ENCODE measurements around the gene ATP4B.

Gene ATP4B

GRCh38 chr13:113607889-113608635 is 49.9 kb downstream of the ATP4B start:
- no peak for DNase-seq (ENCODE audit: low read depth in 3 of 3)

- DNase-seq (ENCODE audit: low read depth in 3 of 3): no peak
These were observed 50.7 kb downstream of the ATP4B start for GRCh38 chr13:113607056-113607888.

- no peak for DNase-seq (ENCODE audit: low read depth in 3 of 3)
These were observed 52.0 kb downstream of the ATP4B start for GRCh38 chr13:113605866-113606438.

- DNase-seq (ENCODE audit: low read depth in 3 of 3): no peak
These were observed 52.5 kb downstream of the ATP4B start for GRCh38 chr13:113605461-113605860.

GRCh38 chr13:113604186-113604585 is 53.8 kb downstream of the ATP4B start:
- DNase-seq (ENCODE audit: low read depth in 3 of 3): no peak

- no peak for DNase-seq (ENCODE audit: low read depth in 3 of 3)
These were observed 54.8 kb downstream of the ATP4B start for GRCh38 chr13:113603116-113603710.

- no peak for DNase-seq (ENCODE audit: low read depth in 3 of 3)
These were observed 55.6 kb downstream of the ATP4B start for GRCh38 chr13:113602291-113602988.

- no peak for DNase-seq (ENCODE audit: low read depth in 3 of 3)
These were observed 56.6 kb downstream of the ATP4B start for GRCh38 chr13:113601166-113602070.

GRCh38 chr13:113599391-113599790 is 58.6 kb downstream of the ATP4B start:
- DNase-seq (ENCODE audit: low read depth in 3 of 3): no peak

Measured in stimulated activated CD4-positive, alpha-beta T cell treated with anti-CD3 and anti-CD28 coated beads, TNF-alpha, amount 100 ng/mL, for 24 hours (primary cell).